GM23338 (cell line): ENCODE measurements around the gene NKAIN2. TPM values are rescaled to one million over a fixed set of nuclear protein-coding genes. Genes with fewer than 3 reads are reported as not detected.

Experiments
- CREB1 ChIP-seq: fragments of 250-450 bp; sonication (Bioruptor Pico); IDR thresholded peaks from 2 replicates; pipeline ENCODE4 v1.5.0; 2020; ENCODE audit warnings: low read depth, mild to moderate bottlenecking, moderate library complexity
- CTCF ChIP-seq, 2 experiments: fragments of 200-600 bp in 1 of 2; sonication (generic) in 1 of 2; conservative IDR thresholded peaks; 2 replicates each; pipeline versions ENCODE4 v1.5.1 to v1.6.1; 2016 to 2017; ENCODE audit warnings: antibody characterized with exemption in 2 of 2, low read depth in 2 of 2, mild to moderate bottlenecking in 2 of 2, moderate library complexity in 1 of 2
- EZH2phosphoT487 ChIP-seq: fragments of 200-600 bp; sonication (generic); IDR thresholded peaks from one replicate; pipeline ENCODE4 v1.8.1; 2018; ENCODE audit warnings: antibody characterized with exemption; ENCODE audit not compliant: unreplicated experiment
- JUNB ChIP-seq: IDR thresholded peaks from one replicate; pipeline ENCODE4 v1.6.1; 2016; ENCODE audit warnings: antibody characterized with exemption; ENCODE audit not compliant: unreplicated experiment
- REST ChIP-seq: IDR thresholded peaks from one replicate; pipeline ENCODE4 v1.6.1; 2018; ENCODE audit warnings: antibody characterized with exemption; ENCODE audit not compliant: unreplicated experiment
- ZNF114 ChIP-seq: fragments of 250-450 bp; sonication (Bioruptor Pico); IDR thresholded peaks from 2 replicates; pipeline ENCODE4 v1.5.0; 2020; ENCODE audit warnings: mild to moderate bottlenecking, moderate library complexity
- ZNF462 ChIP-seq: fragments of 250-450 bp; sonication (Bioruptor Pico); IDR thresholded peaks from 2 replicates; pipeline ENCODE4 v1.5.0; 2020; ENCODE audit warnings: mild to moderate bottlenecking, moderate library complexity
- polyA plus RNA-seq: library from polyadenylated mRNA; unstranded; fragments of >200 nt; fragmentation: Nextera tagmentation; extraction: Ambion mirVana; gene quantifications from 2 replicates; pipeline ENCODE4 v1.2.1, GENCODE V29; 2016
- total RNA-seq: library from RNA; depleted of rRNA; stranded (reverse); fragments of >200 nt; shearing (Covaris generic); gene quantifications from 2 replicates; pipeline ENCODE4 v1.2.3, GENCODE V29; 2014

NKAIN2 gene
- total and polyA plus RNA-seq, 2 experiments from 2014 or later: 0.39 to 1.1 TPM

GRCh38 chr6:124660185-124660584, 856.5 kb downstream of the NKAIN2 start (continued):
- TF ChIP-seq ZNF462 (CRISPR knock-in tag) (no peak), JUNB (no peak), CREB1 (no peak), EZH2phosphoT487 (no peak), REST (no peak), ZNF114 (CRISPR knock-in tag) (no peak), CTCF (conservative IDR thresholded peaks at IDR 0.05; ENCODE audit: low read depth in 2 of 2) (no peak)
